ENCODE measurements around the gene LMBRD2.
"Not testable (repeated sequence)": the region's sequence is repeated elsewhere in the genome, so short reads cannot be mapped to it uniquely, and the experiment has no call there.

The LMBRD2 gene

GRCh38 chr5:36138900-36139683, 12.6 kb downstream of the LMBRD2 start:
- Histone ChIP-seq H3K27me3 (ENCODE audit: insufficient read depth, low read depth) (no peaks in the 10 kb centered on the region), H3K27ac (no peak overlapping the region), H2AFZ (ENCODE audit: low read depth) (no peak overlapping the region), H3K4me1 (ENCODE audit: low read depth, poor library complexity, severe bottlenecking) (no peaks in the 10 kb centered on the region), H4K20me1 (ENCODE audit: insufficient read depth) (no peaks in the 10 kb centered on the region), H3K4me2 (no peak overlapping the region), H3K79me2 (ENCODE audit: insufficient read depth, low read depth) (no peaks in the 10 kb centered on the region; the same call in 1 of the 2 replicates), H3K4me3 (IDR thresholded peaks at IDR 0.05; ENCODE audit: insufficient read depth, low read depth, low read length) (no peak overlapping the region), H3K36me3 (ENCODE audit: insufficient read depth) (no peaks in the 10 kb centered on the region), H3K9ac (no peak overlapping the region)
- TF ChIP-seq CTCF (conservative IDR thresholded peaks at IDR 0.05; ENCODE audit: low read depth, low read length): no peak

GRCh38 chr5:36136581-36136980, 15.1 kb downstream of the LMBRD2 start:
- H3K4me2 ChIP-seq: no peak overlapping the region
- no peaks in the 10 kb centered on the region for H3K36me3 ChIP-seq (ENCODE audit: insufficient read depth)
- H3K4me1 ChIP-seq (ENCODE audit: low read depth, poor library complexity, severe bottlenecking): no peaks in the 10 kb centered on the region
- no peak overlapping the region for H2AFZ ChIP-seq (ENCODE audit: low read depth)
- H3K27ac ChIP-seq: no peak overlapping the region
- no peaks in the 10 kb centered on the region for H3K79me2 ChIP-seq (ENCODE audit: insufficient read depth, low read depth)
- no peak for TF ChIP-seq CTCF (conservative IDR thresholded peaks at IDR 0.05; ENCODE audit: low read depth, low read length)
- H3K27me3 ChIP-seq (ENCODE audit: insufficient read depth, low read depth): no peaks in the 10 kb centered on the region
- H3K4me3 ChIP-seq (IDR thresholded peaks at IDR 0.05; ENCODE audit: insufficient read depth, low read depth, low read length): no peak overlapping the region
- no peak overlapping the region for H3K9ac ChIP-seq
- H4K20me1 ChIP-seq (ENCODE audit: insufficient read depth): no peaks in the 10 kb centered on the region

- no peak overlapping the region for H3K4me3 ChIP-seq (IDR thresholded peaks at IDR 0.05; ENCODE audit: insufficient read depth, low read depth, low read length)
- no peak overlapping the region for H3K4me2 ChIP-seq
- H2AFZ ChIP-seq (ENCODE audit: low read depth): no peak overlapping the region
- H3K9ac ChIP-seq: no peak overlapping the region
- H3K36me3 ChIP-seq (ENCODE audit: insufficient read depth): no peaks in the 10 kb centered on the region
- no peaks in the 10 kb centered on the region for H3K79me2 ChIP-seq (ENCODE audit: insufficient read depth, low read depth)
- no peak overlapping the region for H3K27ac ChIP-seq
- H3K4me1 ChIP-seq (ENCODE audit: low read depth, poor library complexity, severe bottlenecking): no peaks in the 10 kb centered on the region
- TF ChIP-seq CTCF (conservative IDR thresholded peaks at IDR 0.05; ENCODE audit: low read depth, low read length): no peak
- H3K27me3 ChIP-seq (ENCODE audit: insufficient read depth, low read depth): no peaks in the 10 kb centered on the region
- no peaks in the 10 kb centered on the region for H4K20me1 ChIP-seq (ENCODE audit: insufficient read depth)
Measured at GRCh38 chr5:36135988-36136387, 15.7 kb downstream of the LMBRD2 start.

GRCh38 chr5:36133009-36133408, 18.7 kb downstream of the LMBRD2 start:
- H3K4me2 ChIP-seq; H3K9ac ChIP-seq; H3K27me3 ChIP-seq (ENCODE audit: insufficient read depth, low read depth); H2AFZ ChIP-seq (ENCODE audit: low read depth); H3K4me1 ChIP-seq (ENCODE audit: low read depth, poor library complexity, severe bottlenecking); H3K36me3 ChIP-seq (ENCODE audit: insufficient read depth); H3K4me3 ChIP-seq (IDR thresholded peaks at IDR 0.05; ENCODE audit: insufficient read depth, low read depth, low read length); H3K27ac ChIP-seq; H3K79me2 ChIP-seq (ENCODE audit: insufficient read depth, low read depth); H4K20me1 ChIP-seq (ENCODE audit: insufficient read depth): not testable (repeated sequence)

GRCh38 chr5:36129666-36130065, 22.0 kb downstream of the LMBRD2 start:
- not testable (repeated sequence) for H3K9ac ChIP-seq; H3K4me2 ChIP-seq; H3K27me3 ChIP-seq (ENCODE audit: insufficient read depth, low read depth); H3K79me2 ChIP-seq (ENCODE audit: insufficient read depth, low read depth); H3K36me3 ChIP-seq (ENCODE audit: insufficient read depth); H3K4me3 ChIP-seq (IDR thresholded peaks at IDR 0.05; ENCODE audit: insufficient read depth, low read depth, low read length); H2AFZ ChIP-seq (ENCODE audit: low read depth); H3K27ac ChIP-seq; H3K4me1 ChIP-seq (ENCODE audit: low read depth, poor library complexity, severe bottlenecking); H4K20me1 ChIP-seq (ENCODE audit: insufficient read depth)
